Measurements from ENCODE around the gene RTP4.

The RTP4 gene

DNA sequence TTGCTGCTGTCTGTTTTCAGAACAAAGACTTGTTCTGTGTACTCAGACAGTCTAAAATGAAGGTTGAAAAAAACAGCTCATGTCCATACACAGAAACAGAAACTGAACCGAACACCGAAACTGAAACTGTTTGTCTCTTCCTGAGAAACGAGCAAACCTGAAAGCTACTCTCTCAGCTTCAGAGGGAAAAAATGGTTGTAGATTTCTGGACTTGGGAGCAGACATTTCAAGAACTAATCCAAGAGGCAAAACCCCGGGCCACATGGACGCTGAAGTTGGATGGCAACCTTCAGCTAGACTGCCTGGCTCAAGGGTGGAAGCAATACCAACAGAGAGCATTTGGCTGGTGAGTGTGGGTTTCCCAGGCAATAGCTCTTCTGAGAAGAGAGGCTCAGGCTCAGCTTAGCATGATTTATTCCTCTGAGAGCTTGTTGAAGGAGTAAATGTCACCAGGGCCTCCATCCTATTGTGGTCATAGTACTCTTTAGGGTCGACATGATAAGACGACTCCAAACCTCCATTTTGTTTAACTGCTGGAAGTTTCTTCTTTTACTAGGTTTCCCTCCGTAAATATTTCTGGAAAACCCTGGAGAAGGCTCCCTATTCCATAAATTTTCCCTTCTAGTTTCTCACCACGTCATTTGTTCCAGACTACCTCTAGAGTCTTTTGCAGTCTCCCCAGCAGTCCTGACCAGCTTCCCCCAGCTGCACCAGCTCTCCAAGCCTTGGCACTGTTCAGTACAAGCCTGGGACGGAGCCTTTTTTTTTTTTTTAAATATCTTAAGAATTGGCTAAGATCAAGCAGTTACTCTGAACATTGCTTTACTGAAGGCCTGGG lies at the start of gene RTP4:
Gene RTP4 (plus strand): TSS at position 135 of the 838 bp plus-strand sequence. CDS start 57 bp downstream, at position 192.
- peak; percentile 73 for DNase-seq (ENCODE audit: low spot score)

DNA sequence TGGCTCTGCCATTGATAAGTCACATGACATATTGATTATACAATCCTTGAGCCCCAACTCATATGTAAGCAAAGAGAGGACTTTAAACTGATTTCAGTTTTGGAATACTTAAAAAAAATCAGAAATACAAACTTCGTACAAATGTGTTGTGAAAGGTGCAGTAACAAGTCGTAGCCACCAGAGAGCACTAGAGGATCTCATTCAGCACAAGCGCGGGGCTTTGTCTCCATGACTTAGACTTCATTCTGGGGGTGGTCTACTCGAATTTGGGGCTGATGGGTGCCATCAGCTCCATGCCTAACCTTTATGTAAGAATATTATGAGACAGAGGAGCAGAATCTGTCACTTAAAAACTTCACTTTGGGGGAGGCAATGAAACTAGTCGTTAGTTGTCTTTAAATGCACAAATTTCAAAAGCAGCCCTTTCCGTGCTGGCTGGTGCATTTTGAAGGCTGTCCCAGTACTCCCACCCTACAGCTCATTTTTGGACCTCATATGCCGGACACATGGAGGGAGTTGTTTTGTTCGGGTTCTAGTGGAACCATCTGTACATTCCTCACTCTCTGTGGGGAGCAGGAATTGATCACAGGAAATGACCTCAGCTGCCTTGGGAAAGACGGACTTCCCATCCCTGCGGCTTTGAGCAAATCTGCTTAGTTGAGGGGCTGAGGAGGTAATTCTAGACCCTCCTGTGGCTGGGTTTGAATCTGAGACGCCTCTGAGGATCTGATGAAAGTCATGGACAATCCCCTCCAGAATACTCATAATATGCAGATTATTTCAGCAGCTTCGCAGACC lies 49.2 kb upstream of the RTP4 start:
- DNase-seq (ENCODE audit: low spot score), result peak; percentile 74

- peak; percentile 86 for DNase-seq (ENCODE audit: low spot score)
Observed at GRCh38 chr3:187319699-187320302, 48.4 kb upstream of the RTP4 start.

DNA sequence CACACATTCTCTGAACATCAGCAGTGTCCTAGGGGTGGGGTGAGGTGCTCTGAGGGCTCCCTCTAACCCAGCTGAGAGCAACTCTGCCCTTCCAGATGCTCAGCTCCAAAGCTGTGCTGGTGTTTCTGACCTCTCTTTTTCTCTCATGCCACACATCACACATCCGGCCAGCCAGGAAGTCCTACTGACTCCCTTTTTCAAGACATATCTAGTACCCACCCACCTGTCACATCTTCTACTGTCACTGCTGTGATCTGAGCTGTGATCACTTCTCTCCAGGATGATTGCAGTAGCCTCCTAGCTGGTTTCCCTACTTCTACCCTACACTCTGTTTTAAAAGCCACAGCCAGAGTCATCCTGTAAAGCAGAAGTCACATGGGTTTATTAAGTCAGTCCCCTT lies 46.4 kb upstream of the RTP4 start:
- no peak for DNase-seq (ENCODE audit: low spot score)

- no peak for DNase-seq (ENCODE audit: low spot score)
Observed at GRCh38 chr3:187322291-187322690, 45.9 kb upstream of the RTP4 start.

DNA sequence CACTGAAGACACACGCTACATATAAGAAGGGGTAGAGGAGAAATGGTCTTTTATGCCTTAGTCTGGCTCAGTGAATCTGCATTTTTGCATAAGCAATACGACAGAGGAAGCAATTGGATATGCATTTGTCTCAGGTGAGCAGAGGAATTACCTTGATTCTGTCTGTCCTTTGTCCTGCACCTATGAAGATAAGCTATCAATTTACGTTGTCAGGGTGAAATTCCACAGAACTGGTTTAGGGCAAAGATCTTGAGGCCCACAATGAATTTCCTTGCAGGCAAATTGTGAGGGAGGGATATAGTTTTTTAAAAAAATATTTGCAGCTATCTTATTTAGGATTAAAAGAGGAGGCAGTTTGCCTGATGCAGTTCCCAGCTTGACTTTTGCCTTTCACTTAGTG lies 45.1 kb upstream of the RTP4 start:
- no peak for DNase-seq (ENCODE audit: low spot score)

- DNase-seq (ENCODE audit: low spot score), result no peak
Observed at GRCh38 chr3:187325632-187326031, 42.6 kb upstream of the RTP4 start.

DNA sequence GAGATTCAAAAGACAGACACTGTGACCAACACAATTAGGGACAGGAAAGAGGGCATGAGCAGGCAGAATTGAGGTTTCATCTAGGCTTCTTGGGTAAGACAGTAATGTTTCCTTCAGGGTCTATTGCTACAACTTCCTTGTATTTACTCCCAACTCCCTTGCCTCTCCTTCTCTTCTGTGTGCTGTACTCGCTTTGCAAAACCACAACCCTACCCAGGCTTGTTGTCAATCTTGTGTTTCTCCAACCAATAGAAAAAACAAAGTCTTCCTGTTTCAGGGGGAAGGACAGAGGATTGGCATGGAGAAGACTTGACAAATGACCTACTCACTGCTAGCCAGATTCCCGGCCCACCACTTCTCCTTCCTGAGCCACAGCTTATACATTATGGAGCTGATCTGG lies 40.3 kb upstream of the RTP4 start:
- no peak for DNase-seq (ENCODE audit: low spot score)

GRCh38 chr3:187328691-187329090 lies 39.5 kb upstream of the RTP4 start:
- no peak for DNase-seq (ENCODE audit: low spot score)

DNA sequence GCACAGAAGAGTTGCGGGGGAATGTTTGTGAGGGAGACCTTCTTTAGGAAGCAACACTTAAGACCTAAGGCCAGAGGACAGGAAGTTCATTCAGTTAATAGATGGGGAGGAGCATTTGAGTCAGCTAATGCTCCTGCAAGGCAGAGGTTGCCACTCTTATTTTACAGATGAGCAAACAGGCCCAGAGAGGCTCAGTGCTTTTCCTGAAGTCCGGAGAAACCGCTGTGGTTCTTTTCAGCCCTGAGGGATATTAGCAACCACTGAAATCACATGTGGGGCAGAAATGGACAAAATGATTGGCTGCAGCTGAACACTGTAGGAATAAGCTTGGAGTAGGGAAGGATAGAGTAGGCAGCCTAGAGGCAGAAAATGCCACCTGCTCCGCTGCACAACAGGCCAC lies 33.3 kb upstream of the RTP4 start:
- no peak for DNase-seq (ENCODE audit: low spot score)

DNA sequence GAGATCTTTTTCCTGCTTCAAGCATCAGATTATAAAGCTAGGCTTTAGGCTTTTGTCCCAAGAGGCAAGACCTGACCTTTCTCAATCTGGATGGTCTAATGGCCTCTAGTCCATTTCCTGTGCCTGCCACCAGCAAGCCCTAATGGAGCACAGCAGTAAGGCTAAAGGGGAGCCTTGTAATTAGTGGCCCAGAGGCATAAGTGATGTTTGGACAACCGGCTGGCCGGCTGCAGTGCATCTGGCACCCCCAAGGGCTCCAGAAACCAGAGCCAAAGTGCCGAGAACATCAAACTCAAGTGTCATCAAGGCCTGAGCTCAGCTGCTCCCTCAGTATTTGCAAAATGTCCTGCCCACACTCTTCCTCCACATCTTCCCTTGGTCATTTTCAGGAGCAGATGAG lies 31.9 kb upstream of the RTP4 start:
- DNase-seq (ENCODE audit: low spot score), result no peak

DNA sequence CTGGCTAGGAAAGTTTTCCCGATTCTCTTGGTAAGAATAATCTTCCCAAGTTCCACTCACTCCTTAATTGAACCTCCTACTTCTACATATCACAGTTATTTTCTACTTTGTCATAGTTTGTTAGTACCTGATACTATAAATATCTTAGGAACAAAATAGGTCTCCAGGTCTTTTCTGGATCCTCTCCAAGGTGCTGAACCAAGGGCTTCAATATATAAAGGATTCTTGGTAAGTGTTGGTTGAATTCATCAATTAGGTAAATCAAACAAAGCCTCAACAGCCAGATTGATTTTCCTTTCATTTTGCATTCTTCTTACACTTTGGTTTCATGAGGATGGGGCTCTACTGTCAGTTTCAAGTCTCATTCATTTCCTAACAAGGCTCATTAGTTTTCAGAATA lies 27.6 kb upstream of the RTP4 start:
- no peak for DNase-seq (ENCODE audit: low spot score)

GRCh38 chr3:187342255-187342654 lies 25.9 kb upstream of the RTP4 start:
- no peak for DNase-seq (ENCODE audit: low spot score)

GRCh38 chr3:187343670-187344069 lies 24.5 kb upstream of the RTP4 start:
- no peak for DNase-seq (ENCODE audit: low spot score)

GRCh38 chr3:187352581-187353575 lies 15.3 kb upstream of the RTP4 start:
- DNase-seq (ENCODE audit: low spot score), result no peak

DNA sequence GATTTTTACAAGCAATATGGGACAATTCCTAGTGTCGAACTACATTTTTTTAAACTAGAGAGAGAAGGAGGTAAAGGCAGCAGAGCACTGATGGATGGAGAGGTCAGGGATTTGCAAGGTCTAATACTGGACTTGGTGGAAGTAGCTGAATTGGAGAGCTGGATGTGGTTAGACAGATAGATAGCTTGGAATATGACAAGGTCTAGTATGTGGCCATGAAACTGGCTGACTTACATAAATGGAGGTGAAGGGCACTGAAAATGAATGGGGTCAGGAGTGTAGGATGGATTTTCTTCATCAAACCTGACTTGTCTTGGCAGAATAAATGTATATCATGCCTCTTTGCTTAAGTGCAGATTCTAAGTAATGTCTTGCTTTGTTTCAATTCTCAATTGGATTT lies 10.1 kb upstream of the RTP4 start:
- DNase-seq (ENCODE audit: low spot score), result no peak

DNA sequence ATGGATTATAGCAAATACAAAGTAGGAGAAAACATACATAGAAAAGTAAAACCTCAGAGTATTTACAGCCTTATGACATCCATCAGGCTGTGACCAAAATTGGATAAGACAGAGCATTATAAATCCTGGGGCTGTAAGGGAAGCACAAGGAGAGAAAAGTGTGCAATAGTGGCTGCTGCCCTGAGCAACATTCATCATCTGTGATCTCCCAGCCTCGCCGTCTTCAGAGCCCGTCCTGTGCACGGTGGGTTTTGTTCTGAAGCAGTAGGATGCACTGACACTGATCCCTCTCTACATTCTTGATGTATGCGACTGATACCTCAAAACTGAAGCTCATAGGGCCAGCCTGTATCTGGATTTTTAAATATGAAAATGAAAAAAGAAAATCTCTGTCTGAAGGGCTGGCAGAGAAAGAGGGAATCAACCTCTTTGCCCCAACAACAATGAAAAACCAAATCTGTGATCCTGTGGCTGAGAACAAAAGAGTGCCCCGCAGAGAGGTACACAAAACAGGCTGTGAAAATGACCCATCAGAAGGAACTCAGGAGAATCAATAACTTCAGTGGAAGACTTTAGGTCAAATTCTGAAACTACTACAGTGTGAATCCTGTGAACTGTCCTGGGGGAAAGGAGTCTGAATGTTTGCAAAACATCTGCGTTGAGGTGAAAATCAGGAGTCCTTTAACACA lies 8.2 kb upstream of the RTP4 start:
- DNase-seq (ENCODE audit: low spot score), result no peak

DNA sequence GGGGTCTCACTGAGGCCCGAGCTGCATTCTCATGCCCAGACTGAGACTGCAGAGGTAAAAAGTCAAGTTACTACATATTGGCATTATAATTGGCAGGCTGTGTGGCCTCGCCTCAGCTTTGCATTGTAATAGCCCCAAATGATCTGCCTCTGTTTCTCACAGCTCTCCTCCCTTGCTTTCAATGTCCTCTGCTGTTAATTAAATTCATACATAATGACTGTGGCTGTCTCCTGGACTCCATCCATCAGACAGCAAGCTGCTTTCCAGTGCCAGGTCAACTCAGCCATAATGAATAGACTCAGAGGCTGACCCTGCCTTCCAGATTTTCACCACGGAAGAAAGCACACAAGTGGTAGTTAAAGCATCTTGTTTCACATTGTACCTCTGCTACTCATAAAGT lies 7.6 kb upstream of the RTP4 start:
- peak; percentile 29 for DNase-seq (ENCODE audit: low spot score)

GRCh38 chr3:187361835-187362234 lies 6.3 kb upstream of the RTP4 start:
- no peak for DNase-seq (ENCODE audit: low spot score)

GRCh38 chr3:187367561-187368103 lies 553 bp upstream of the RTP4 start:
- peak; percentile 15 for DNase-seq (ENCODE audit: low spot score)

GRCh38 chr3:187369089-187369447 lies 883 bp downstream of the RTP4 start:
- DNase-seq (ENCODE audit: low spot score), result no peak
